HG03457 (cell line): ENCODE measurements around the gene RHOJ.
A peak's percentile ranks its signal among the peaks of the same experiment; 100 is the strongest.
"Not testable (repeated sequence)": the region's sequence is repeated elsewhere in the genome, so short reads cannot be mapped to it uniquely, and the experiment has no call there.

Experiments
- ATAC-seq: cut with Tn5 transposase; IDR thresholded peaks from one replicate; pipeline ENCODE4 v1.9.1; 2021; ENCODE audit warnings: moderate number of reproducible peaks; ENCODE audit not compliant: unreplicated experiment

Gene RHOJ

DNA sequence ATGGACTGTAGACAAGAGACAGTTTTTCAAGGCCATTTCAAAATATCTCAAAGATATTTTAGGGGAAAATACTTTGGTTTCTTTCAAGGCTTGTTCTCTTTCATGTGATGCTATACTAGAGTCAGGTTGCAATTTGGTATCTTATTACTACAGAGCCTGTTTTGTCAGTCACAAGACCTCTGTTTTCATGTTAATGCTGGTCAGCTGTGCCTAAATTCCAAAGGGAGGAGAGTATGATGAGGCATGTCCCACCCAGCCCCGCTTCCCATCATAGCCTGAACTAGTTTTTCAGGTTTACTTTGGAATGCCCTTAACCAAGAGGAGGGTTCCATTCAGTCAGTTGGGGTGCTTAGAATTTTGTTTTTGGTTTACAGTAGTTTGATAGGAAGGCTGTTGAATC lies 61.9 kb downstream of the RHOJ start:
- no peak for ATAC-seq

DNA sequence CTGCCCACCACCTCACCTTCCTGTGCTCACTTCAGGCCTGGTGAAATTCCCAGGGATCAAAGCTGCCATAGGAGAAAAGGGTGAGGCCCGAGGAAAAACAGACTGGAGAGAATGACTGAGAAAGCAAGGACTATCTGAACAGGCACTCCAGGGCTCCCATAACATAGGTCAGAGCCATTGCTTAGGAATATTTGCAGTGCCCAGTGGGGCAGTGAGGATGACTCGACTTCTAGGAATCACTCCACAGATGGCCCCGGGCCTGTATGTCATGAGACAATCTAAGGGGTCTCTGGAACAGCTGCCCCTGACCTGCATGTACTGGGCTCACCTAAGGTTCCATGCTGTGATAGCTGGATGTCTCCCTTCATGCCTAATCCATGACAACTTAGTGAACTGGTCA lies 62.9 kb downstream of the RHOJ start:
- no peak for ATAC-seq

GRCh38 chr14:63268771-63269170 lies 64.5 kb downstream of the RHOJ start:
- no peak for ATAC-seq

GRCh38 chr14:63269561-63270225 lies 65.5 kb downstream of the RHOJ start:
- no peak for ATAC-seq

- ATAC-seq = no peak
These were observed 68.9 kb downstream of the RHOJ start for GRCh38 chr14:63273129-63273528.

DNA sequence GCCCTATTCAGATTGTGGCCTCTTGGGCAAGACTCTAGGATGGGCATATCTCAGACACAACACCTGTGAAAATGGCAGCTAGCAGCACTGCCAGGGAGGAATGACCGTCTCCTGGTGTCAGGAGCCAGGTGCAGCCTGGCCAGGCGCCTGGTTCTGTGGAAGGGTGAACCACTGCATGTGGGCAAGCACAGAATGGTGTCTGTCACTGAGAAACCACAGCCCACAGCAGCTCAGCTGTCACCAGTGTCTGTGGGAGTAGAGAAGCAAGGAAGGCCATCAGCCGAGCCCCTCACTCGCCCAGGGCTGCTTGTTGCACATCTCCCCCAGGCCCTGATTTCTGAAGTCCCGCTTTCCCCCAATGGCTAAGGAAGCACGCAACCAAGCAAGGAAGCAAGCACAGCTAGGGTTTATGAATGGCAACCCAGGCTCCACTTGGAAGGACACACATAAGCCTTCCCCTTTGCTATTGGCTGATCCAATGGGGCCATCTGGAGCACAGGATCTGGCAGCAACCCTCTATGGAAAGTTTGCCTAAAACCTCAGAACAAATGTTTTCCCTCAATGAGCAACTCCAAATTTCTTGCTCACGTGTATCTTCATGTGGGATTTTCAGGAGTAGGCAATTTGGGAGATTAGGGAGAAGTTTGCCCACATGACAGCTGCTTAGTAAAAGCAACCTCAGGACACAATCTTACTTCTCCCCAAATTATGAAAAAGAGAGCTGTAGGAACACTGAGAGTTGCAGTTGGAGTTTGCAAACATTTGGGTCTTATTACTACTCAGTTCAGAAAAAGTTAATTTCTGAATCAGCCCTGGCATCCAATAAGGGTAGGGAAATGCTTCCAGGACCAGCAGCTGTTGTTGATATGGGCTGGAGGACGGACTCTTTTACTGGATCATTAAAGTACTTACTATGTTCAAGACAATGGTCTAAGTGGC lies 69.7 kb downstream of the RHOJ start:
- ATAC-seq = no peak

DNA sequence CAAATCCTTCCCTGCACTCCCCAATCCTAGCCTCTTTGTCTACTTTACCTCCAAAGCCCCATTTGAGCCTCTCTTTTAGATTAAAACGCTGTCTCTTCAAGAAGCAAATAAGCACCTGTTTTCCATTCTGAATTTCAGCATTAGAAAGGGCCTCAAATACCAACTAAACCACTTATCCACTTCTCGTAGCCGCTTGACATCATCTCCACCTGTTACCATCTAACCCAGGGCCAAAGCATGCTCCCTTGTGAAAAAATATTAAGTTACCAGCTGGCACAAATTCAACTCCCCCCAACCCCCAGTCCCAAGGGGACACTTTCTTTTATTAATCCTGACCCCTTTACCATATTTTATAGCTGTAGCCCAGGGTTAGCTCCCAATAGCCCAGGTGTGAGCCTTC lies 71.4 kb downstream of the RHOJ start:
- ATAC-seq = no peak

DNA sequence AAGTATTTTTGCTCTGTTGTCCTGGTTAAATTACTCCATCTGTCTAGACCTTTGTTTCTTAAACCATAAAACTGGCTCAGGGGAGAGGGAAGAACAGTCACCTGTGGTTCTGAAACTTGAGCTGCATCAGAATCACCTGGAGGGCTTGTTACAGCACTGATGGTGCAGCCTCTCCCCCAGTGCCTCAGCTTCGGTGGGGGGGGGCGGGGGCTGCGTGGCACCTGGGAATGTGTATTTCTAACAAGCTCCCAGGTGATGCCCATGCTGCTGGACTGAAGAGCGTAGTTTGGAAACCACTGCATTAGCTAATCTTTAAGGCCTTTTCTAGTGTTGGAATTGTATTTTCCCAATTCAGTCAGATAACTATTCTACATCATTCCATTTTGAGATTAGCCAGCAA lies 71.8 kb downstream of the RHOJ start:
- no peak for ATAC-seq

- peak; percentile 52 for ATAC-seq
These were observed 72.5 kb downstream of the RHOJ start for GRCh38 chr14:63276492-63277342.

GRCh38 chr14:63277591-63278183 lies 73.4 kb downstream of the RHOJ start:
- no peak for ATAC-seq

DNA sequence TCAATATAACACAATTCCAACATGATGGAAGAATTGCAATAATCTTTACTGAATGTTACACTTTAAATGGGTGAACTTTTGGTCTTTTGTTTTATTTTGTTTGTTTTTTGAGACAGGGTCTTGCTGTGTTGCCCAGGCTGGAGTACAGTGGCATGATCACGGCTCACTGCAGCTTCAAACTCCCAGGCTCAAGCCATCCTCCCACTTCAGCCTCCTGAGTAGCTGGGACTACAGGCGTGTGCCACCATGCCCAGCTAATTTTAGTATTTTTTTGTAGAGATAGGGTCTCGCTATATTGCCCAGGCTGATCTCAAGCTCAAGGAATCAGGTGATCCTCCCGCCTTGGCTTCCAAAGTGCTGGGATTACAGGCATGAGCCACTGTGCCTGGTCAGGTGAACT lies 75.7 kb downstream of the RHOJ start:
- ATAC-seq = not testable (repeated sequence)

DNA sequence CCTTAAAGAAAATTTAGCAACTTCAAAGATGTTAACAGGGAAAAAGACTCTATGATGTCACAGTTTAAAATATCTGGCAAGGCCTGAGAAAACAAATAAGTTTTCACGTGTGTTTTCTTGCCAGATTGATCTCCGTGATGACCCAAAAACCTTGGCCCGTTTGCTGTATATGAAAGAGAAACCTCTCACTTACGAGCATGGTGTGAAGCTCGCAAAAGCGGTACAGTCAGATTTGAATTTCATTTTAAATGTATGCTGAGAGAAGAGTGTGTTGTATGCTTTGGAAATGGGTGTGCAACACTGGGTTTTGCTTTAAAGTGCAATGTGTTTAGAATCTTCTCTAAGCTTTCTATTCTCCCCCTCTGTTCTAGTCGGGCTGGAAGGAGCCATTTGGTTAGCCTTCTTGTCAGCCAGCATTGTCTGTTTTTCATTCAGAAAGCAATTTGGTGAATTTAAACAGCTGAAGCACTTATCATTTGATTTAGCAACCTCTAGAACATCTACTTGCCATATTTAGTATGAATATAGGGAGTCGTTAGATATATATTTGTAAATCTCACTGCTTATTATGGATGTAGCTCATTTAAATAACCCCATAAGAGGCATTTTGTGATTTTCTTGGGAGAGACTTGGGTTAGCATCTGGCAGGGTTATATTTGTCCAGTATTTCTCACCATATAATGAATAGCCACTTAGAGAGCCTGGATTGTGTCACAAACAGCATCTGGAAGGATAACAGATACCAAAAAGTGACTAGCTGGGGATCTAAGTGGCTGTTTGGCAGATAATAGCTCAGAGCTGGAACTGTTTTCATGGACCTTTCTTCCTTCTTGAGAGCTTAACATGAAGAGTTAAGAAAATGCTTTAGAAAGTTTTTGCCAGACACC lies 79.0 kb downstream of the RHOJ start:
- no peak for ATAC-seq

DNA sequence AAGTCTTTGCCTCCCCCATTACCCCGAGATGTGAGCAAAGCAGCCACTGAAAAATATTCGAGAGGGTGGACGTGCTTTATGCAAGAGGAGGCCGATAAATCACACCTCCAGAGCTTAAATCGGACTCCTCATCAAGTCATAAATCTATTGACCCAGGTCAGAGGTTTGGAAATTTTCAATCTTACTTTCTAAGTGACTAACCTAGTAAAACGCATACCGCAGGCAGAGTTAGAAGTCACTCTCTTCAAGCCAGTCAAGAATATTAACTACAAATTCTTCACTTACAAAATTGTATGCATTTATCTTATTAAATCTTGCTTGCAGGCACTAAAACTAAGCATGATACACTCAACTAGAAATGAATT lies 79.6 kb downstream of the RHOJ start:
- ATAC-seq = no peak

DNA sequence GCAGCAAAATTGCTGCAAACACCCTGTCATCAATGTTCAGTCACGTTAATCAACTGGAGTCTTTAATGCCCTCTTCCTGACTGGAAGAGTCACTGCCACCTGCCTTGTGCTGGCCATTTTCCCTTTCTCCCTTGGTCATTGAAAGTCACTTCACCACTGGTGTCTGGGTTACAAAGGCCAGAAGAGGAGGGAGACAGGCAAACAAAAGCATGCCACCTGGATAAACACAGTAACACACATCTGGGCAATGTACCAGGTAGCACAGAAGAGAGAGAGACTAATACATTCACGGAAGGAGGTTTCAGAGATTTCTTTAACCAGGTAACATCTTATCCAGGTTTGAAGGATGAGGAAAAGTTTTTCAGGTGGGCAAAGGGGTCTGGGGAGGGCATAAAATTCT lies 81.8 kb downstream of the RHOJ start:
- no peak for ATAC-seq

GRCh38 chr14:63287666-63288483 lies 83.6 kb downstream of the RHOJ start:
- ATAC-seq = no peak

DNA sequence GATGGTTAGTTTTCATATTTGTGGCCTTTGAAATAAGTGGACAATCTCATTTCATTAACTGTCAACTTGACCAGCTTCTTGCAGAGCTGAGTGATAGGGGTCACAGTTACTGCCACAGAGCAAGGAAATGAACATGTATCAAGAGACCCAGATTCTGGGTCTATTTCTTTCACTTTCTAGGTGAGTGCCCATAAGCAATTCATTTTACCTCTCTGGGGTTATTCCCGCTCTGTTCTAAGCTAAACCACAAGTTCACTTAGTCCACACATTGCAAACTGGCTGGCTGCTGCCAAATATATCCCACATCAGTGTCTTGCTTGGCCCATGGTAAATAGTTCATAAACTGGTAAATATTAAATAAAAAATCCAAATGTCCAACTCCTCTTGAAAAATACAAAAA lies 84.6 kb downstream of the RHOJ start:
- ATAC-seq = no peak

DNA sequence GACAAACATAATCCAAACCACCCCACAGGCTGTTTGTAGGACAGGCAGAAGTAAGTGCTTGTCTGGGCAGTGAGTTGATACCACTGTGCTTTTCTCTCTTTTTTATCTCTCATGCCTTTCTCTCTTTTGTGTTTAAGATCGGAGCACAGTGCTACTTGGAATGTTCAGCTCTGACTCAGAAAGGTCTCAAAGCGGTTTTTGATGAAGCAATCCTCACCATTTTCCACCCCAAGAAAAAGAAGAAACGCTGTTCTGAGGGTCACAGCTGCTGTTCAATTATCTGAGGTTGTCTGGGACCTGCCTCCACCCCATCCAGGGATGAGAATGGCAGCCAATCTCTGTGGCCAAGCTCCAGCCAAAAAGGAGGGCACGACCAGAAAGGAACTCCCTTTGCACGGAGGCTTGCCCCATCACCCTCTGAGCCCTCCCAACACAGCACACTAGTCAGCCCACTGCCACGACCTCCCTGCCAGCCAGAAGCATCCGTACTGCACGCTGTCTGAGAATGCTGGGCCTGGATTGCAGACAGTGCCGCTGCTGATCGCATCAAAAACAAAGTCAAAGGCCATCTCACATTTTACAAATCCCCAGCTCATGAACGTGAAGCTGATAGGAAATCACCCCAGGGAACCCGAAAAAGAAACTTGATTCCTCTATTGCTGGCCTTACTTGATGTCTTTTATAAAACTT lies 86.6 kb downstream of the RHOJ start:
- ATAC-seq = no peak

DNA sequence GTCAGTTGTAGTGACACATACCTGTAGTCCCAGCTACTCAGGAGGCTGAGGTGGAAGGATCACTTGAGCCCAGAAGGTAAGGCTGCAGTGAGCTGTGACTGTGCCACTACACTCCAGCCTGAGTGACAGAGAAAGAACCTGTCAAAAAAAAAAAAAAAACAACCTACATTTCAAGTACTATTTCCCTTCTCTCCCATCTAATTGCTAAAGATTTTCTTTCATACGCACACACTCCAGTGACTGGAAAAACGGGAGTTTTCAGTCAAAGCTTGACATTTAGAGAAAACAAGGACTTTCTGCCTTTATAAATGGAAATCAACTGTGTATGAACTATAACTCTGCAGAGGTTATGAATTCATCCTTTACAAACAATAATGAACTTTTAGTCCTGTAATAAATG lies 88.6 kb downstream of the RHOJ start:
- no peak for ATAC-seq

GRCh38 chr14:63295231-63295685 lies 91.0 kb downstream of the RHOJ start:
- no peak for ATAC-seq
